Kidney epithelial cell (primary cell): ENCODE results near the gene FHOD3. TPM values are rescaled to one million over a fixed set of nuclear protein-coding genes. Genes with fewer than 3 reads are reported as not detected.

ENCODE experiments used
- DNase-seq: peaks from one replicate; pipeline ENCODE4 v3.0.0-alpha.2; 2010; ENCODE audit warnings: low read depth
- H3K27me3 ChIP-seq: 2 replicates; pipeline ENCODE4 v1.6.0; 2011; ENCODE audit warnings: low read length; ENCODE audit not compliant: control insufficient read depth, insufficient read depth
- H3K36me3 ChIP-seq: 2 replicates; pipeline ENCODE4 v1.5.1; 2011; ENCODE audit warnings: low read length; ENCODE audit not compliant: control insufficient read depth, insufficient read depth
- H3K4me3 ChIP-seq: 2 replicates; pipeline ENCODE4 v1.5.1; 2011; ENCODE audit warnings: low read depth, mild to moderate bottlenecking, control low read depth, low read length
- CTCF ChIP-seq: IDR thresholded peaks from 2 replicates; pipeline ENCODE4 v1.5.1; 2011; ENCODE audit warnings: mild to moderate bottlenecking, moderate library complexity, low read length, control low read depth, inconsistent platforms; ENCODE audit not compliant: insufficient read depth, poor library complexity, severe bottlenecking
- total RNA-seq: library from RNA; depleted of rRNA; stranded (reverse); fragments of >200 nt; gene quantifications from 2 replicates; pipeline ENCODE4 v1.2.3, GENCODE V29; 2015

FHOD3 gene
- total RNA-seq, 1 donor from 2014 or later: 47.2 TPM

GRCh38 chr18:36819621-36820020, 522.1 kb downstream of the FHOD3 start:
- DNase-seq: no peak
- Histone ChIP-seq H3K27me3 (no peaks in the 10 kb centered on the region), H3K36me3 (peaks cover 2% of the 10 kb centered on the region), H3K4me3 (no peak overlapping the region)
- TF ChIP-seq CTCF: no peak

GRCh38 chr18:36821681-36822080, 524.2 kb downstream of the FHOD3 start:
- TF ChIP-seq CTCF: no peak
- Histone ChIP-seq H3K36me3 (peaks cover 2% of the 10 kb centered on the region), H3K4me3 (no peak overlapping the region), H3K27me3 (no peaks in the 10 kb centered on the region)
- DNase-seq: no peak

- Histone ChIP-seq H3K36me3 (peaks cover 2% of the 10 kb centered on the region), H3K4me3 (no peak overlapping the region), H3K27me3 (no peaks in the 10 kb centered on the region)
- no peak for DNase-seq
- no peak for TF ChIP-seq CTCF
Measured at GRCh38 chr18:36825526-36825925, 528.0 kb downstream of the FHOD3 start.

- H3K4me3 ChIP-seq: no peak overlapping the region
- DNase-seq: no peak
- H3K27me3 ChIP-seq: no peaks in the 10 kb centered on the region
- no peak for TF ChIP-seq CTCF
- peaks cover 2% of the 10 kb centered on the region for H3K36me3 ChIP-seq
Measured at GRCh38 chr18:36826556-36826955, 529.0 kb downstream of the FHOD3 start.

DNA sequence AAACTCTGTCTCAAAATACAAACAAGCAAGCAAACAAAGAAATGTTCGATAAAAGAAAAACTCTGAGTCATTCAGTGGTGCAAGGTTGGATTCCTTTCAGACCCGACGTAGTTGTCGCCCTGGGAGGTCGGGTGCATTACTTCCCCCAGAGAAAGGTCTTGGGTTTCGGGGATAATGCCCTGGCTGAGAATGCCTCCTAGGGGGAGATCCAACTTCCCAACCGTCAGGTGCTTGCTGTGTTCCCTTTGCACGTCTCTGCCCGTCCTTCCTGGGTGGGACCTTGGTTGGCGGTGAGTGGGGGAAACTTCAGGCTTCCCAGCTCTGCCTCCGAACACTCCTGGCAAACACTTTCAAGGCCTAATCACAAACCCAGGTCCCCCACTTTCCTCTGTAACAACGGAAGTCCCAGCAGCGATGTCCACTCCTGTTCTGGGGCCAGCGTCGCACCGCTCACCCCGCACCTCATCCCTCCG, 530.7 kb downstream of the FHOD3 start:
- TF ChIP-seq CTCF: no peak
- Histone ChIP-seq H3K4me3 (peak overlapping the region; percentile 100), H3K27me3 (no peaks in the 10 kb centered on the region), H3K36me3 (no peaks in the 10 kb centered on the region)
- no peak for DNase-seq

DNA sequence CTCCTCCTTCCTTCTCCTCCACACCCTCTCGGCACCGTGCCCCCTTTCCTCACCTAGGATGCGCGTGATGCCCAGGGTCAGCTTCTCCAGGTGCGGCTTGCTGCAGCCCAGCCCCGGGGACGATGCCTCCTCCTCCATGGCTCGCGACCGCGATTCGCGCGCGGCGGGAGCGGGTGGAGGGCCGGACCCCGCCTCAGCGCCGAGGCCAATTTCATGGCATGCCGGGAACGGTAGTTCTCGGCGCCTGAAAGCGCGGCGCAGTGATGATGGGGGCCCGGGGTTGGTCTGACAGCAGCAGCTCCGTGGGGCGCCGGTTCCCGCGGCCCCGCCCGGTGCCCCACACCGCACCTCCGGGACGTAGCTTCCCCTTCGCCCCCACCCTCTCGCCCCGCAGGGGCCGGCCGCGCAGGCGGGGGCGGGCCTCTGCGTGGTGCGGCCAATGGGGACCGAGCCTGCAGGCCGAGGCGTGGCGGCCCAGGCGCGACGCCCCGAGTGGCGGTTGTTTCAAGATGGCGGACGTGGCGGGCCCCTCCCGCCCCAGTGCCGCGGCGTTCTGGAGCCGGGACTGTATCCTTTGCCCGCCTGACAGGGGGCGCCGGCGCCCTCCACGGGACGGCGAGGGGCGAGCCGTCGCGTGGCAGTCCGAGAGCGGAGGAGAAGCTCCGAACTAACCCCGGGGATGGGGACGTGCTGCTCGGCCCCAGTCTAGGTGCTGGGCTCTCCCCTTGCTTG, 531.3 kb downstream of the FHOD3 start, which contains the start of the genes KIAA1328 and TPGS2:
TSS of gene KIAA1328 (plus strand) at position 498 of the 732 bp plus-strand sequence. CDS start at position 510, 12 bp downstream.
TSS of gene TPGS2 (minus strand) at position 373 of the 732 bp plus-strand sequence. CDS start at position 138, 235 bp downstream.
- Histone ChIP-seq H3K4me3 (peak within 1 kb of the TSS; percentile 100), H3K27me3 (no peaks in the 10 kb centered on the region), H3K36me3 (no peaks in the 10 kb centered on the region)
- DNase-seq: no peak
- TF ChIP-seq CTCF: peak; percentile 42
